Karpas-422 (cell line): Measurements from ENCODE around the gene LVRN. TPM values are rescaled to one million over a fixed set of nuclear protein-coding genes. Genes with fewer than 3 reads are reported as not detected.
"Not testable (repeated sequence)": the region's sequence is repeated elsewhere in the genome, so short reads cannot be mapped to it uniquely, and the experiment has no call there.

Experiments
- DNase-seq: peaks from one replicate; pipeline ENCODE4 v3.0.0-alpha.2; 2015
- H2AFZ ChIP-seq: fragments of 200-600 bp; sonication (generic); 2 replicates; pipeline ENCODE4 v1.6.1; 2014; ENCODE audit warnings: antibody characterized with exemption, low read length, mixed read lengths
- H3K27ac ChIP-seq: fragments of 200-600 bp; sonication (generic); 2 replicates; pipeline ENCODE4 v1.5.1; 2014; ENCODE audit warnings: mild to moderate bottlenecking, low read length, moderate library complexity
- H3K27me3 ChIP-seq: fragments of 200-600 bp; sonication (generic); 2 replicates; pipeline ENCODE4 v1.6.1; 2014; ENCODE audit warnings: low read length, mixed read lengths
- H3K36me3 ChIP-seq: fragments of 200-600 bp; sonication (generic); 2 replicates; pipeline ENCODE4 v1.6.1; 2014; ENCODE audit warnings: low read length, mixed read lengths; ENCODE audit not compliant: insufficient read depth
- H3K4me1 ChIP-seq: fragments of 200-600 bp; sonication (generic); 2 replicates; pipeline ENCODE4 v1.6.1; 2014; ENCODE audit warnings: mild to moderate bottlenecking, low read length, mixed read lengths
- H3K4me2 ChIP-seq: fragments of 200-600 bp; sonication (generic); 2 replicates; pipeline ENCODE4 v1.6.1; 2014; ENCODE audit warnings: low read length, low read depth, mild to moderate bottlenecking; ENCODE audit not compliant: poor library complexity, severe bottlenecking
- H3K4me3 ChIP-seq: fragments of 200-600 bp; sonication (generic); 2 replicates; pipeline ENCODE4 v1.5.1; 2014; ENCODE audit warnings: mild to moderate bottlenecking, antibody characterized with exemption, low read length, mixed read lengths
- H3K79me2 ChIP-seq: fragments of 200-600 bp; sonication (generic); 2 replicates; pipeline ENCODE4 v1.6.1; 2014; ENCODE audit warnings: mild to moderate bottlenecking, low read length, mixed read lengths
- H3K9ac ChIP-seq: fragments of 200-600 bp; sonication (generic); 2 replicates; pipeline ENCODE4 v1.6.0; 2014; ENCODE audit warnings: low read length
- H3K9me2 ChIP-seq: fragments of 200-600 bp; sonication (generic), shearing (Covaris generic); replicated peaks from 2 replicates; pipeline ENCODE4 v1.6.0; 2014; ENCODE audit warnings: mild to moderate bottlenecking, low read length, moderate library complexity; ENCODE audit not compliant: insufficient read depth
- H3K9me3 ChIP-seq: fragments of 300-700, 200-600 bp; sonication (generic); 2 replicates; pipeline ENCODE4 v1.6.1; 2014; ENCODE audit warnings: low read length, mixed read lengths
- H4K20me1 ChIP-seq: fragments of 200-600 bp; sonication (generic); 2 replicates; pipeline ENCODE4 v1.6.1; 2014; ENCODE audit warnings: mild to moderate bottlenecking, antibody characterized with exemption, low read length, low read depth; ENCODE audit not compliant: insufficient read depth
- total RNA-seq: library from RNA; depleted of rRNA; stranded (reverse); fragments of >200 nt; shearing (Covaris generic); gene quantifications from 2 replicates; pipeline ENCODE4 v1.2.3, GENCODE V29; 2014; ENCODE audit warnings: low replicate concordance; rRNA removed

The LVRN gene, protein sequence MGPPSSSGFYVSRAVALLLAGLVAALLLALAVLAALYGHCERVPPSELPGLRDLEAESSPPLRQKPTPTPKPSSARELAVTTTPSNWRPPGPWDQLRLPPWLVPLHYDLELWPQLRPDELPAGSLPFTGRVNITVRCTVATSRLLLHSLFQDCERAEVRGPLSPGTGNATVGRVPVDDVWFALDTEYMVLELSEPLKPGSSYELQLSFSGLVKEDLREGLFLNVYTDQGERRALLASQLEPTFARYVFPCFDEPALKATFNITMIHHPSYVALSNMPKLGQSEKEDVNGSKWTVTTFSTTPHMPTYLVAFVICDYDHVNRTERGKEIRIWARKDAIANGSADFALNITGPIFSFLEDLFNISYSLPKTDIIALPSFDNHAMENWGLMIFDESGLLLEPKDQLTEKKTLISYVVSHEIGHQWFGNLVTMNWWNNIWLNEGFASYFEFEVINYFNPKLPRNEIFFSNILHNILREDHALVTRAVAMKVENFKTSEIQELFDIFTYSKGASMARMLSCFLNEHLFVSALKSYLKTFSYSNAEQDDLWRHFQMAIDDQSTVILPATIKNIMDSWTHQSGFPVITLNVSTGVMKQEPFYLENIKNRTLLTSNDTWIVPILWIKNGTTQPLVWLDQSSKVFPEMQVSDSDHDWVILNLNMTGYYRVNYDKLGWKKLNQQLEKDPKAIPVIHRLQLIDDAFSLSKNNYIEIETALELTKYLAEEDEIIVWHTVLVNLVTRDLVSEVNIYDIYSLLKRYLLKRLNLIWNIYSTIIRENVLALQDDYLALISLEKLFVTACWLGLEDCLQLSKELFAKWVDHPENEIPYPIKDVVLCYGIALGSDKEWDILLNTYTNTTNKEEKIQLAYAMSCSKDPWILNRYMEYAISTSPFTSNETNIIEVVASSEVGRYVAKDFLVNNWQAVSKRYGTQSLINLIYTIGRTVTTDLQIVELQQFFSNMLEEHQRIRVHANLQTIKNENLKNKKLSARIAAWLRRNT
- 0.11 and 0.22 TPM in 2 replicates for total RNA-seq

DNA sequence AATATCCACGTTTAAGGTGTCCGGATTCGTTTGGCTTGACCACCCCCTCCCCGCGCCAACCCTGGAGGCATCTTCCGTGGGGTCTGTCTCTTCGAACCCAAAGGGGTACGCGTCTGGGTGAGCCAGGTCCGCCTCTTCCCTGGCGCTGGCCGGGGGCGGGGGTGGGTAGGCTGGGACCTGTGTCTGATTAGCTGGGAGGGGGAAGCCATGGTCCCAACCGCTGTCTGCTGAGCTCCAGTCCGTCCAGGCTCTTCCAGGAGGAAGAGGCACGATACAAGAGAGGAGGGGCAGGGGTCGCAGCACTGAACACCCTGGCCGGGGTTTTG, at the start of gene LVRN:
Gene LVRN (plus strand): TSS at position 237 of the 326 bp plus-strand sequence. CDS start 143 bp downstream, outside the sequence.
- no peaks in the 10 kb centered on the region for H3K9me2 ChIP-seq
- no peaks in the 10 kb centered on the region for H3K27me3 ChIP-seq
- no peaks in the 10 kb centered on the region for H3K36me3 ChIP-seq
- no peak within 1 kb of the TSS for H2AFZ ChIP-seq
- no peak within 1 kb of the TSS for H3K4me3 ChIP-seq
- no peaks in the 10 kb centered on the region for H3K9me3 ChIP-seq
- no peaks in the 10 kb centered on the region for H4K20me1 ChIP-seq
- H3K27ac ChIP-seq = no peak within 1 kb of the TSS
- H3K9ac ChIP-seq = no peak within 1 kb of the TSS
- H3K4me2 ChIP-seq = no peak within 1 kb of the TSS
- H3K4me1 ChIP-seq = peaks cover 4% of the 10 kb centered on the region
- no peak for DNase-seq
- H3K79me2 ChIP-seq = no peaks in the 10 kb centered on the region

DNA sequence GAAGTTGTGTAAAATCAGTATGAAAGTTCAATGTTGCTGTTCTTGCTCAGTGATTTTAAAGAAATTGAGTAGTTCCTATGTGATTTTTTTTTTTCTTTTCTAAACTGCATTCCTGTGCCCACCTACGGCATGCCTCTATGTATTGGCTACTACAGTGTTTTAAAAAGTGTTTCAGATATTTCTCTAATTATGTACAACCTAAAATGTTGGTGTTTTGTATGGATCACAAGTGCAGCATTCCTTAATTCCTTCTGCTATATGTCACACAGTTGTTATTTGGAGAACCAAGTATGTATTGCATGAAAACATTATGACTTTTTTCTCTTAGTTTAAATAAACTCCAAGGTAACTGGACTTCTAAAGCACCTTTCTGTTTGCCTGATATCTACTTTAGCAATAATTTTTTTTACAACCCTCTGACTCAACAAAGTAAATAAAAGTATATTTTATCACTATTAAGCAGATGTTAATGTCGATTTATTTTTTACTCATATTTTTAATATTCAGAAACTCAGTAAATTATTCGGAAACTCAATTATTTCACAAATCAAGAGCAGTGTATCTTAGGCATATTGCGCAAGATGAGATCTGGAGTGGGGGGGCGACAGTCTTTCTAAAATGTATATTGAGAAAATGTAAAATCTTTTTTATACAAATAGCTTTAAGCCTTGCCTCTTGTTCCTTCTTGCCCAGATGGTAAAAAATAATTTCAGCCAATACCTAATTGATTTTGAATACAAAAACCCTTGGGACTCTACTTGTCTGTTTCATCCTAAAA, 48.5 kb upstream of the LVRN start:
- H3K27ac ChIP-seq, H3K27me3 ChIP-seq, H3K9ac ChIP-seq, H3K4me1 ChIP-seq, H3K36me3 ChIP-seq, H3K4me2 ChIP-seq, H3K9me3 ChIP-seq, H2AFZ ChIP-seq, H3K9me2 ChIP-seq, H3K4me3 ChIP-seq, H4K20me1 ChIP-seq, DNase-seq: not testable (repeated sequence)
- H3K79me2 ChIP-seq = peaks cover 25% of the 10 kb centered on the region

- Histone ChIP-seq H3K4me3 (no peak overlapping the region), H3K9me2 (no peaks in the 10 kb centered on the region), H3K4me1 (no peaks in the 10 kb centered on the region), H3K79me2 (no peaks in the 10 kb centered on the region), H3K27me3 (no peaks in the 10 kb centered on the region), H2AFZ (no peak overlapping the region), H4K20me1 (no peaks in the 10 kb centered on the region), H3K4me2 (no peak overlapping the region), H3K36me3 (no peaks in the 10 kb centered on the region), H3K27ac (no peak overlapping the region), H3K9ac (no peak overlapping the region), H3K9me3 (no peaks in the 10 kb centered on the region)
- DNase-seq = no peak
Observed at GRCh38 chr5:115920171-115920725, 42.0 kb upstream of the LVRN start.

- H3K9ac ChIP-seq = not testable (repeated sequence)
Observed at GRCh38 chr5:115928578-115929407, 33.5 kb upstream of the LVRN start.

GRCh38 chr5:115930171-115930570, 32.1 kb upstream of the LVRN start:
- not testable (repeated sequence) for H3K4me3 ChIP-seq, H3K4me2 ChIP-seq, H3K9me3 ChIP-seq, H3K27me3 ChIP-seq, H3K36me3 ChIP-seq, H4K20me1 ChIP-seq, H3K79me2 ChIP-seq, H3K27ac ChIP-seq, H3K9ac ChIP-seq, H2AFZ ChIP-seq, H3K4me1 ChIP-seq, H3K9me2 ChIP-seq, DNase-seq

More at GRCh38 chr5:115928578-115929407, 33.5 kb upstream of the LVRN start:
- not testable (repeated sequence) for DNase-seq, H3K4me3 ChIP-seq, H3K36me3 ChIP-seq, H4K20me1 ChIP-seq, H3K79me2 ChIP-seq, H3K4me2 ChIP-seq, H3K27me3 ChIP-seq, H3K27ac ChIP-seq, H3K9me2 ChIP-seq, H2AFZ ChIP-seq, H3K9me3 ChIP-seq, H3K4me1 ChIP-seq

DNA sequence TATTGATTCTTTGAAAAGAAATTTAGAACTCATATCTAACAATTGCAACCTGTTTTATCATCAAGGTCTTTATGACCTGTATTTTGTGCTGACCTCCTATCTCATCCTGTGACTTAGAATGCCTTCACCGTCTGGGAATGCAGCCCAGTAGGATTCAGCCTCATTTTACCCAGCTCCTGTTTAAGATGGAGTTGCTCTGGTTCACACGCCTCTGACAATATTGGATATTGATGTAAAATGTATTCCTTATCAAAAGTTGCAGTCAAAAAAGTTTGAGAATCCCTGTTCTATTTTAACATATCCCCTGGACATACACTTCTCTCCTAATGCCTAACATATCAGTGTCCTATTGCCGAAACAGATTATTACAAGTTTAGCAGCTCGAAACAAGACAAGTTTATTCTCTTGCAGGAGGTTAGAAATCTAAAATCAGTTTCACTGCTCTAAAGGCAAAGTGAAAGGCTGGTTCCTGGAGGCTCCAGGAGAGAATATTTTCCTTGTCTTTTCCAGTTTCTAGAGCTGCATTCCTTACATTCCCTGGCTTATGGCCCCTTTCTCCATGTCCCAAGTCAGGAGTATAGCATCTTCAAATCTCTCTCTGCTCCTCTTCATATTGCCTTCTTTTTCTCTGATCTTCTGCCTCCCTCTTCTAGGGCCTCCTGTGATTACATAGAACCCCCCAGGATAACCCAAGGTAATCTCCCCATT, 31.5 kb upstream of the LVRN start:
- H3K79me2 ChIP-seq = no peaks in the 10 kb centered on the region
- no peaks in the 10 kb centered on the region for H4K20me1 ChIP-seq
- H3K9ac ChIP-seq = no peak overlapping the region
- H3K27ac ChIP-seq = no peak overlapping the region
- H3K36me3 ChIP-seq = no peaks in the 10 kb centered on the region
- H2AFZ ChIP-seq = no peak overlapping the region
- no peaks in the 10 kb centered on the region for H3K9me2 ChIP-seq
- H3K4me1 ChIP-seq = no peaks in the 10 kb centered on the region
- H3K4me2 ChIP-seq = no peak overlapping the region
- no peaks in the 10 kb centered on the region for H3K27me3 ChIP-seq
- DNase-seq = no peak
- H3K9me3 ChIP-seq = no peaks in the 10 kb centered on the region
- H3K4me3 ChIP-seq = no peak overlapping the region

- Histone ChIP-seq H3K9ac (no peak overlapping the region), H3K9me2 (no peaks in the 10 kb centered on the region), H3K27me3 (no peaks in the 10 kb centered on the region), H3K79me2 (no peaks in the 10 kb centered on the region), H3K9me3 (no peaks in the 10 kb centered on the region), H3K27ac (no peak overlapping the region), H2AFZ (no peak overlapping the region), H3K4me3 (no peak overlapping the region), H4K20me1 (no peaks in the 10 kb centered on the region), H3K4me1 (no peaks in the 10 kb centered on the region), H3K4me2 (no peak overlapping the region), H3K36me3 (no peaks in the 10 kb centered on the region)
- no peak for DNase-seq
Observed at GRCh38 chr5:115932991-115933390, 29.3 kb upstream of the LVRN start.
